B cell (primary cell): ENCODE results near the gene NEK3.

ENCODE experiments used
- EZH2 ChIP-seq: IDR thresholded peaks from 2 replicates; pipeline ENCODE4 v1.6.1; 2012; ENCODE audit warnings: borderline replicate concordance, low read depth, mild to moderate bottlenecking, moderate library complexity, low read length; ENCODE audit not compliant: insufficient read depth, poor library complexity, severe bottlenecking
- TF ChIP-seq, protein P1 (sequence below): fragments of 200-600 bp; IDR thresholded peaks from one replicate; pipeline ENCODE4 v1.8.0; 2022; ENCODE audit warnings: antibody characterized with exemption, mild to moderate bottlenecking

DNA sequence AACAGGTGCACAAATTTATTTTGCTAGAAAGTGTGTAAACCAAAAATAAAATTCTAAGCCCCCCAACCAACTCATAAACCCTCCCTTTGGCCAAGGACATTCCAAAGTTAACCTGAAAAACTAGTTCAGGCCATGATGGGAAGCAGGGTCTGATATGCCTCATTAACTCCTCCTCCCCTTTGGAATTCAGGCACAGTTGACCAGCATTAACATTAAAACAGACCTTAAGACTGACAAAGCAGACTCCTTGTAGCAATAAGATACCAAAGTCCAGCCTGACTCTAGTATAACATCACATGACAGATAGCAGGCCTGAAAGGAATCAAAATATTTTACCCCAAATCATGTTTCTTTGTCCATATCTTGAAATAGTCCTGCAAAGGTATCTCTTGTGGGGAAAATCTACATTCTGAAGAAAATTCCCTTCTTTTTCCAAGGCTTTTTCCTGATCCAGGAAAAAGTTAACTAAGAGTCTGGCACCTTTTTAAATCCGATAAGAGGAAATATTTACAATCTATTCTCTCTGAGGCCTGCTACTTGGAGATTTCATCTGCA, 50.2 kb downstream of the NEK3 start:
- TF ChIP-seq, protein P1, sequence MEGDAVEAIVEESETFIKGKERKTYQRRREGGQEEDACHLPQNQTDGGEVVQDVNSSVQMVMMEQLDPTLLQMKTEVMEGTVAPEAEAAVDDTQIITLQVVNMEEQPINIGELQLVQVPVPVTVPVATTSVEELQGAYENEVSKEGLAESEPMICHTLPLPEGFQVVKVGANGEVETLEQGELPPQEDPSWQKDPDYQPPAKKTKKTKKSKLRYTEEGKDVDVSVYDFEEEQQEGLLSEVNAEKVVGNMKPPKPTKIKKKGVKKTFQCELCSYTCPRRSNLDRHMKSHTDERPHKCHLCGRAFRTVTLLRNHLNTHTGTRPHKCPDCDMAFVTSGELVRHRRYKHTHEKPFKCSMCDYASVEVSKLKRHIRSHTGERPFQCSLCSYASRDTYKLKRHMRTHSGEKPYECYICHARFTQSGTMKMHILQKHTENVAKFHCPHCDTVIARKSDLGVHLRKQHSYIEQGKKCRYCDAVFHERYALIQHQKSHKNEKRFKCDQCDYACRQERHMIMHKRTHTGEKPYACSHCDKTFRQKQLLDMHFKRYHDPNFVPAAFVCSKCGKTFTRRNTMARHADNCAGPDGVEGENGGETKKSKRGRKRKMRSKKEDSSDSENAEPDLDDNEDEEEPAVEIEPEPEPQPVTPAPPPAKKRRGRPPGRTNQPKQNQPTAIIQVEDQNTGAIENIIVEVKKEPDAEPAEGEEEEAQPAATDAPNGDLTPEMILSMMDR = no peak
- no peak for TF ChIP-seq EZH2
